ENCODE measurements around the gene MAN2B2. TPM values are rescaled to one million over a fixed set of nuclear protein-coding genes. Genes with fewer than 3 reads are reported as not detected.

The MAN2B2 gene
- polyA plus RNA-seq, 1 donor (not counting 4 experiments of a cell fraction or from before 2014, with no cell fraction given), result 7.4 TPM

- no peaks in the 10 kb centered on the region for H3K9me3 ChIP-seq (ENCODE audit: control insufficient read depth, low read depth, low read length)
- dilution Hi-C loops (cut with MboI; ENCODE audit: extremely low pct_ligation_motif_present, low sequenced_read_pairs), result no loop called here
- H3K4me2 ChIP-seq (ENCODE audit: control insufficient read depth, extremely low read depth, insufficient read depth, low read depth, low read length), result no peak overlapping the region
- no peak overlapping the region for H2AFZ ChIP-seq (ENCODE audit: control insufficient read depth, low read length)
- no peaks in the 10 kb centered on the region for H3K79me2 ChIP-seq (ENCODE audit: control insufficient read depth, insufficient read depth, low read length)
- FAIRE-seq (no peak), DNase-seq (ENCODE audit: low read depth, low spot score) (no peak)
- H4K20me1 ChIP-seq (ENCODE audit: control insufficient read depth, extremely low read depth, insufficient read depth, low read length), result no peaks in the 10 kb centered on the region
- peaks cover 0 to 5% of the 10 kb centered on the region in 2 experiments for H3K36me3 ChIP-seq (ENCODE audit: control insufficient read depth in 2 of 2, extremely low read depth in 1 of 2, insufficient read depth in 2 of 2, low read length in 2 of 2)
- peaks cover 14% of the 10 kb centered on the region for H3K4me1 ChIP-seq (ENCODE audit: control insufficient read depth, extremely low read depth, insufficient read depth, low read length)
- no peaks in the 10 kb centered on the region for H3K9me1 ChIP-seq (ENCODE audit: control insufficient read depth, extremely low read depth, insufficient read depth, low read length)
- H3K4me3 ChIP-seq (ENCODE audit: control insufficient read depth in 2 of 3, extremely low read depth in 1 of 3, insufficient read depth in 2 of 3, low read depth in 1 of 3, low read length in 3 of 3), result no peak overlapping the region
- H3K9ac ChIP-seq (ENCODE audit: control insufficient read depth, extremely low read depth, insufficient read depth, low read length), result no peak overlapping the region
- no peak overlapping the region for H3K27ac ChIP-seq (ENCODE audit: control insufficient read depth, insufficient read depth, low read length)
- no peaks in the 10 kb centered on the region for H3K27me3 ChIP-seq (ENCODE audit: control insufficient read depth, extremely low read depth, insufficient read depth, low read length)
- TF ChIP-seq CTCF (optimal IDR thresholded peaks at IDR 0.05 in 1 of 3, IDR thresholded peaks at IDR 0.05 in 1 of 3, conservative IDR thresholded peaks at IDR 0.05 in 1 of 3; ENCODE audit: extremely low read depth in 1 of 3, insufficient read depth in 2 of 3, low read length in 3 of 3) (no peak), EZH2 (IDR thresholded peaks at IDR 0.05; ENCODE audit: low read length) (no peak)
These were observed 1.4 kb upstream of the MAN2B2 start for GRCh38 chr4:6573551-6573950.

- H3K9me1 ChIP-seq (ENCODE audit: control insufficient read depth, extremely low read depth, insufficient read depth, low read length), result no peaks in the 10 kb centered on the region
- H3K4me3 ChIP-seq (ENCODE audit: control insufficient read depth in 2 of 3, extremely low read depth in 1 of 3, insufficient read depth in 2 of 3, low read depth in 1 of 3, low read length in 3 of 3), result peak overlapping the region; percentile 81 to 94 (median 86)
- FAIRE-seq, result no peak
- H3K79me2 ChIP-seq (ENCODE audit: control insufficient read depth, insufficient read depth, low read length), result no peaks in the 10 kb centered on the region
- peak overlapping the region; percentile 93 for H3K4me2 ChIP-seq (ENCODE audit: control insufficient read depth, extremely low read depth, insufficient read depth, low read depth, low read length)
- dilution Hi-C loops (cut with MboI; ENCODE audit: extremely low pct_ligation_motif_present, low sequenced_read_pairs), result no loop called here
- H3K9me3 ChIP-seq (ENCODE audit: control insufficient read depth, low read depth, low read length), result no peaks in the 10 kb centered on the region
- H4K20me1 ChIP-seq (ENCODE audit: control insufficient read depth, extremely low read depth, insufficient read depth, low read length), result no peaks in the 10 kb centered on the region
- no peak for TF ChIP-seq EZH2 (IDR thresholded peaks at IDR 0.05; ENCODE audit: low read length)
- no peak for TF ChIP-seq CTCF (optimal IDR thresholded peaks at IDR 0.05 in 1 of 3, IDR thresholded peaks at IDR 0.05 in 1 of 3, conservative IDR thresholded peaks at IDR 0.05 in 1 of 3; ENCODE audit: extremely low read depth in 1 of 3, insufficient read depth in 2 of 3, low read length in 3 of 3)
- no peak overlapping the region for H3K27ac ChIP-seq (ENCODE audit: control insufficient read depth, insufficient read depth, low read length)
- no peaks in the 10 kb centered on the region for H3K27me3 ChIP-seq (ENCODE audit: control insufficient read depth, extremely low read depth, insufficient read depth, low read length)
- DNase-seq (ENCODE audit: low read depth, low spot score), result no peak
- H3K9ac ChIP-seq (ENCODE audit: control insufficient read depth, extremely low read depth, insufficient read depth, low read length), result peak overlapping the region; percentile 75
- H2AFZ ChIP-seq (ENCODE audit: control insufficient read depth, low read length), result peak overlapping the region; percentile 96
- H3K4me1 ChIP-seq (ENCODE audit: control insufficient read depth, extremely low read depth, insufficient read depth, low read length), result peaks cover 9% of the 10 kb centered on the region
- peaks cover 0 to 7% of the 10 kb centered on the region in 2 experiments for H3K36me3 ChIP-seq (ENCODE audit: control insufficient read depth in 2 of 2, extremely low read depth in 1 of 2, insufficient read depth in 2 of 2, low read length in 2 of 2)
These were observed 823 bp upstream of the MAN2B2 start for GRCh38 chr4:6573986-6574746.
